Measurements from ENCODE around the gene MYO18B.

MYO18B gene

GRCh38 chr22:25822344-25822743, 80.4 kb downstream of the MYO18B start:
- H3K27me3 ChIP-seq (ENCODE audit: insufficient read depth, poor library complexity, severe bottlenecking): no peaks in the 10 kb centered on the region
- no peak overlapping the region for H3K27ac ChIP-seq (replicated peaks)
- H3K4me3 ChIP-seq (replicated peaks; ENCODE audit: insufficient read depth, low read length): no peak overlapping the region
- TF ChIP-seq SPI1 (IDR thresholded peaks at IDR 0.05; ENCODE audit: borderline replicate concordance, low read depth) (no peak), CTCF (IDR thresholded peaks at IDR 0.05; ENCODE audit: insufficient read depth, low read length) (no peak), POLR2AphosphoS5 (IDR thresholded peaks at IDR 0.05; ENCODE audit: low read depth) (no peak), GABPA (IDR thresholded peaks at IDR 0.05; ENCODE audit: low read depth) (no peak), REST (IDR thresholded peaks at IDR 0.05; ENCODE audit: insufficient replicate concordance, low read depth) (no peak)
- DNase-seq (ENCODE audit: low read depth in 1 of 2, low spot score in 1 of 2): no peak

- H3K27ac ChIP-seq (replicated peaks): no peak overlapping the region
- no peak overlapping the region for H3K4me3 ChIP-seq (replicated peaks; ENCODE audit: insufficient read depth, low read length)
- no peak for DNase-seq (ENCODE audit: low read depth in 1 of 2, low spot score in 1 of 2)
- TF ChIP-seq CTCF (IDR thresholded peaks at IDR 0.05; ENCODE audit: insufficient read depth, low read length) (no peak), GABPA (IDR thresholded peaks at IDR 0.05; ENCODE audit: low read depth) (no peak), SPI1 (IDR thresholded peaks at IDR 0.05; ENCODE audit: borderline replicate concordance, low read depth) (no peak), POLR2AphosphoS5 (IDR thresholded peaks at IDR 0.05; ENCODE audit: low read depth) (no peak), REST (IDR thresholded peaks at IDR 0.05; ENCODE audit: insufficient replicate concordance, low read depth) (no peak)
- no peaks in the 10 kb centered on the region for H3K27me3 ChIP-seq (ENCODE audit: insufficient read depth, poor library complexity, severe bottlenecking)
These were observed 81.3 kb downstream of the MYO18B start for GRCh38 chr22:25823276-25823675.

GRCh38 chr22:25824828-25825423, 82.9 kb downstream of the MYO18B start:
- DNase-seq (ENCODE audit: low read depth in 1 of 2, low spot score in 1 of 2): no peak
- H3K27ac ChIP-seq (replicated peaks): no peak overlapping the region

More at GRCh38 chr22:25824828-25825423, 82.9 kb downstream of the MYO18B start:
- Histone ChIP-seq H3K4me3 (replicated peaks; ENCODE audit: insufficient read depth, low read length) (no peak overlapping the region), H3K27me3 (ENCODE audit: insufficient read depth, poor library complexity, severe bottlenecking) (no peaks in the 10 kb centered on the region)
- TF ChIP-seq POLR2AphosphoS5 (IDR thresholded peaks at IDR 0.05; ENCODE audit: low read depth) (no peak), SPI1 (IDR thresholded peaks at IDR 0.05; ENCODE audit: borderline replicate concordance, low read depth) (no peak), GABPA (IDR thresholded peaks at IDR 0.05; ENCODE audit: low read depth) (no peak), REST (IDR thresholded peaks at IDR 0.05; ENCODE audit: insufficient replicate concordance, low read depth) (no peak)
